Upper lobe of left lung (tissue), 4 donors: Measurements from ENCODE around the gene MACROD1.

Experiments
- POLR2A ChIP-seq, 4 donors: fragments of 450-650 bp; IDR thresholded peaks; one replicate each; pipeline ENCODE4 v1.5.1; 2016 to 2017; ENCODE audit warnings: antibody characterized with exemption in 4 of 4, mild to moderate bottlenecking in 2 of 4
- POLR2AphosphoS5 ChIP-seq, 2 donors: sonication (generic); formaldehyde crosslinking; IDR thresholded peaks; one replicate each; pipeline ENCODE4 v1.5.1; 2017; ENCODE audit warnings: antibody characterized with exemption in 2 of 2
- TF ChIP-seq, protein P1 (sequence below), 6 experiments: fragments of 450-650 bp in 4 of 6; fragments of 200-600 bp in 2 of 6; sonication (generic) in 2 of 6; IDR thresholded peaks; one replicate each; pipeline ENCODE4 v1.5.1; 2016 to 2019; ENCODE audit warnings: antibody characterized with exemption in 6 of 6

DNA sequence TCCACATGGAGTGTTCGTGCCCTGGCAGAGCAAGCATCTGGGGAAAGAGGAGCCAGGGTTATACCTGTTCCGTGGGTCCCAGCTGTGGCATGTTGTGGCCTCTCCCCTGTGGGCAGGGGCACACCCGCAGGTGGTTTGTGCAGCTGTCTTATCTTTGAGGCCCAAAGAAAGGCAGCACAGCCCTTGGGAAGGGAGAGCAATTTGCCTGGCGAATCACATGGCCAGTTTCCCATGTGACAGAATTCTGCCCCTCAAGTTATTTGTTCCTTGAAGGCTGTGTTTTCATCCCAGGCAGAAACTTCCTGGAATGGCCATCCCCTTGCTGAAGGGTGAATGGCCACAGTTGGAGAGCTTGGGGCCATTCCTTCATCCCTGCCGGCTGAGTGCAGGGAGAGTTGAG, 207.9 kb downstream of the MACROD1 start:
- TF ChIP-seq POLR2A (IDR thresholded peaks at IDR 0.05) (no peak), POLR2AphosphoS5 (IDR thresholded peaks at IDR 0.05) (no peak)
- TF ChIP-seq, protein P1, sequence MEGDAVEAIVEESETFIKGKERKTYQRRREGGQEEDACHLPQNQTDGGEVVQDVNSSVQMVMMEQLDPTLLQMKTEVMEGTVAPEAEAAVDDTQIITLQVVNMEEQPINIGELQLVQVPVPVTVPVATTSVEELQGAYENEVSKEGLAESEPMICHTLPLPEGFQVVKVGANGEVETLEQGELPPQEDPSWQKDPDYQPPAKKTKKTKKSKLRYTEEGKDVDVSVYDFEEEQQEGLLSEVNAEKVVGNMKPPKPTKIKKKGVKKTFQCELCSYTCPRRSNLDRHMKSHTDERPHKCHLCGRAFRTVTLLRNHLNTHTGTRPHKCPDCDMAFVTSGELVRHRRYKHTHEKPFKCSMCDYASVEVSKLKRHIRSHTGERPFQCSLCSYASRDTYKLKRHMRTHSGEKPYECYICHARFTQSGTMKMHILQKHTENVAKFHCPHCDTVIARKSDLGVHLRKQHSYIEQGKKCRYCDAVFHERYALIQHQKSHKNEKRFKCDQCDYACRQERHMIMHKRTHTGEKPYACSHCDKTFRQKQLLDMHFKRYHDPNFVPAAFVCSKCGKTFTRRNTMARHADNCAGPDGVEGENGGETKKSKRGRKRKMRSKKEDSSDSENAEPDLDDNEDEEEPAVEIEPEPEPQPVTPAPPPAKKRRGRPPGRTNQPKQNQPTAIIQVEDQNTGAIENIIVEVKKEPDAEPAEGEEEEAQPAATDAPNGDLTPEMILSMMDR (IDR thresholded peaks at IDR 0.05), result no peak
